HG03565 (cell line): ENCODE results near the gene TNFSF11.

Experiments used
- ATAC-seq: cut with Tn5 transposase; IDR thresholded peaks from one replicate; pipeline ENCODE4 v1.9.1; 2021; ENCODE audit warnings: mild to moderate bottlenecking, moderate library complexity; ENCODE audit not compliant: unreplicated experiment

The TNFSF11 gene

GRCh38 chr13:42607546-42607945 is 33.6 kb downstream of the TNFSF11 start:
- ATAC-seq: no peak

DNA sequence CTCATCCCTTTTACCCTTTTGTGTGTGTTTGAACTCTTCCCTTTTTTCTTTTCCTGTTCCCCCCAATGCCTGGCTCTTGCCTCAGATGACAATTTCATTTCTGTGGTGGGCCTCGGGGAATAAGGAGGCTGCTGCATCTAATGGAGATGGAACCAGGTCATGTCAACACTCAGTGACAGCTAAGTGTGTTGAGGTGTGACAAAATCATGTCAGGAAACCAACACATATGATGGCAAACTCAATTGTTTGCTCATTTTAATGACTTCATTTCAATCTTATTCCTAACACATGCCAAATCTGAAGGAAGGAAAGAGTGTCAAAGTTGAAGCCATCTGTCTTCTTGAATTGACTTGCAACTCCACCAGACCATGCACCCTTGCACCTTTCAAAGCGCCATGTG is 36.7 kb downstream of the TNFSF11 start:
- no peak for ATAC-seq

DNA sequence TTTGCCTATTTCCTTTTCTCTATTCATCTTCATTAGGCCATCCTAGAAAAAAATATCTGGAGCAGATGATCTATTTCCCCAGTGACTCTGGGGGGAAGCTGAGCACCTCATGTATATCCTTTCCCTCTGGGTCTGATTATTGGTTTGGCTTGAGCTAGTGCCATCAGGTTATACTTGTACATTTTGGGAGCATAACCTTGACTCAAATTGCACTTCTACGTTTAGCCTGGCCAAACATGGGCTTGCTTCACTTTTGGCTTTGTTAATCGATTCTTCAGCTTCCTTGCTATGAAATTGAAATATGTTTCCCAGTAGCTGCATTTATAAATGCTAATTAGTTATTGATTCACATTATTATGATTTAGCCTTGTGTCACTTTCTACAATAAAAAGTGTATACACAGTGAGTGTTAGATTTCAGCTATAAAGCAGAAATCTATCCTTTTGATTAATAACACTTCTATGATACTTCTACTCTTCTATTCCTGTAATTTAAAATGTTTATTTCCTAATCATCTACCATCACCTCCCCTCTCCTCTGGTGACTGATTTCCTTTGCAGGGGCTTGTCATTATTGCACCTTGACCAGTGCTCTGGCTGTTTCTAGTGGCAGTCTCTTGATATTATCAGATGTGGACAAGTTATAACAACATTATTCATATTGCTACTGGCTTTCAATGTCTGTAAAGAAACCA is 37.3 kb downstream of the TNFSF11 start:
- ATAC-seq: no peak

GRCh38 chr13:42612021-42612765 is 38.2 kb downstream of the TNFSF11 start:
- no peak for ATAC-seq

GRCh38 chr13:42614436-42615035 is 40.6 kb downstream of the TNFSF11 start:
- no peak for ATAC-seq

- no peak for ATAC-seq
These were observed 41.7 kb downstream of the TNFSF11 start for GRCh38 chr13:42615691-42616090.

DNA sequence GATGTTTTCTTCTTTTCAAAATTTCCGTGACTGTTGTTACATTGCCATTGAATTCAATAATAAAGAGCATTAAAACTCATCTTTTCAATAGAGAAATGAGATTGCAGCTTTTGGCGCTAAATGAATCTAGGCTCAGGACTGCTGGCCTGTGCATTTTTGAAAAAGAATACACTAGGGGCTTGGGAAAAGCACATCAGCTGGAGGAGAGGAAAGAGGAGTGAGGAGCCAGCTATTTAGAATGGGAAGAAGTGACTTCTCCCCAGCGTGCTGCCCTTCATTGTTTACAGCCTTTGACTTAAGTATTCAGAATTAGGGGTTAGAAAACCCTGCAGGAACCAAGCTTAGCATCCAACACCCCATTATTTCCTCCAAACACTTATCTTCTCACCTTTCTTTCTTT is 43.3 kb downstream of the TNFSF11 start:
- no peak for ATAC-seq

DNA sequence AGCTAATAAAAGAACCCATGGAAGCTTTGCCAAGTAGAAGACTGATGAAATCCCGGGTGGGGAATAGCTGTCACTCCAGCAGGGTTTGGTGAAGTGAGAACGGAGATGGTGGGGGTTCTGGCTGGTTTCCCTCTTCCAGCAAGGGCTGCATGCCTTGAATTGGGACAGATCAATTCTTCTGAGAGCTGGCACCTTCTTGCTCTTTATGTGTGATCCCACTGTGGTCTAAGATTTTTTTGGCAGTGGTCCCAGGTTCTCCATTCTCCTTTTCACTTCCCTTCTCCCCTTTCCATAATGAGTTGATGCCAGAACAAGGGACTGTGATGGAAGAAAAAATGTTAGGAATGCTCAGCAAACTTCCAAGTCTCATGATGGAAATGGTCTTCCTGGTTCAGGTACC is 50.0 kb downstream of the TNFSF11 start:
- ATAC-seq: no peak

DNA sequence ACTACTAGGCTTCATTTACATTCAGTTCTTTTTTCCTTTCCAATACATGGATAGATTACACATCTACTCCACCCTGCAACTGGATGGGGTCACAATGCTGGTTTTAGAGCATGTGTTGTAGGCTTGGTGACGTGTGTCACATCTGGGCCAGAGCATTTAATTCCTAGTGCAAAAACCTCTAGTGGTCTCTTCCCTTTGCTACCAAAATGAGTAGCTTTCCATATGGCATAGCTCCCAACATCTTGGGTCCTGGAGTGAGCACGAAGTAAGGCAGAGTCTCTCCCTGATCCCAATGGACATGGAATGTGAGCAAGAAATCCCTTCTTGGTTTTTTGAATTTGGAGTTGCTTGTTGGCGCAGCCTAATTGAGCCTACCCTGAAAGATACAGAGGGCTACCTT is 51.7 kb downstream of the TNFSF11 start:
- no peak for ATAC-seq

DNA sequence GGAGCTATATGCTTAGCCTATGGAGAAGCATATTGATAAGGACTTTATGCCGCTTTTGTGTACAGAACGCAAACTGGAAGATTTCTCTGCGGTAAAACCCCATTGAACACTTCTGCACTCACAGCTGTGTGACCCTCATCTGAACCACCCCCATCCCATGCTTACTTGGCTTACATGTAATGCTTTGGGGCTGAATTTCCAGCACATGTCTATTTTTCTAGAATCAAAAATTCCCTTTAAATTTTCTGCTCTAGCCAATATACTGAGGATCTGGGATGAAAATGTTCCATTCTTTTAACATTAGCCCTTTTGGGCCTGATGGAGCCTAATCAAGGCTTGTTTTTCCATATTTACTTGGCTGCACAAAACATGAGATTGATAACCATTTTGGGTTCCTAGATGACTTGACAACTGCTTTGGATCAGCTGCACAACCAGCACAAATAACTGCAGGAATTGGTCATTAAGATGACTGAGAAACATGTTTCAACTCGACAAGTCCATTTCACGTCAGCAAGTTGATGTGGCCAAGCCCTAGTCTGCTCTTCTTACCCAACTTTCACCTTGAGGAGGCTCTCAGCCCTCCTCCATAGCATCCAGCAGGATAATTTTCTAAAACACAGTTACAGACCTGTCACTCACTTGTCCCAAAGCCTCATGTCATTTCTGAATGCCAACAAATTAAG is 52.4 kb downstream of the TNFSF11 start:
- no peak for ATAC-seq

DNA sequence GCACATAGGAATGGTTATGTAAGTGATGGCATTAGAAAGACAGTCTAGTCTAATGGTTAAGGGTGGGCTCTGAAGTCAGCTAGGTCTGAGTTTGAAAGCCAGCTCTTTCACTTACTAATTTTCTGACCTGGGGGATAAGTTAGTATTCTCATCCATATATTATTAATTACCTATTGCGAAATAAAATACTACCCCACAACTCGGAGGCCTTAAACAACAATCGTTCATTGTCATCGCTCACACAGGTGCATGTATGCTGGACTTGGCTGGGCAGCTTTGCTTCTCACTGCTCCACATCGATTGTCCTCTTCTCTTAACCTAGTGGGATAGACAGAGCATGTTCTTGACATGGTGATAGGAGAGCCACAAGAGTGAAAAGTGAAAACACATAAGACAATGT is 54.7 kb downstream of the TNFSF11 start:
- no peak for ATAC-seq

DNA sequence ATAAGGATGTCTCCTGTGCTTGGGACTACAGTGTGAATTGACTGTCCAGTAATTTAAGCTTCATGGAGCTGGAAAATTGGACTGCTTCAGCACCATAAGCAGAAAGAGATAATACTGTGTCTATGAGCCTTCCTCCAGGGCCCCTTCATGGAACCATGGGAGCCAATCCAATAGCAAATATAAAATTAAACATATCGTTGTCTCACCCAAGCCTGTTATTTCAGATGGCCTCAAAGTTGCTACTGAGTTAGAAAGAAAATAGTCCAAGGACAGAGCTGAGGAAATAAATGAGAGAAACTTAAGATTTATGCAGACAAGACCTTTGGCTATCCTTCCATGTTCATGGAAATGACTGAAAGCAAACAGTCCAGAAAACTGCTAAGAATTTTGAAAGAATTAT is 57.2 kb downstream of the TNFSF11 start:
- no peak for ATAC-seq

DNA sequence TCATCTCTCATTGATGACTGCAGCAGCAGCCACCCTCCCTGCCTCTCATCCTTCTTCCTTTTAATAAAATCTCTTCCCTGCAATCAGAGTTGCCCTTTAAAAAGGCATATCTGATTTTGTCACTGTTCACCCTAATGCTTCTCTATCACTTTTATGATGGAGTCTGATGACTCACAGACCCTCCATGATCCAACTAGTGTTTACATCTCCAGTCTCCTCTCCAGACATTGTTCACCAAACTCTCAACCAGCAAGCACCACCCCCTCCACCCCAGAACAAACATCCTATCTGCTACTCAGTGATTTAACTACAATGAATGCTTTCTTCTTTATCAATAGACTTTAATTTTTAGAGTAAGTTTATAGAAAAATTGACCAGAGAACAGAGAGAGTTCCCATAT is 59.5 kb downstream of the TNFSF11 start:
- no peak for ATAC-seq

DNA sequence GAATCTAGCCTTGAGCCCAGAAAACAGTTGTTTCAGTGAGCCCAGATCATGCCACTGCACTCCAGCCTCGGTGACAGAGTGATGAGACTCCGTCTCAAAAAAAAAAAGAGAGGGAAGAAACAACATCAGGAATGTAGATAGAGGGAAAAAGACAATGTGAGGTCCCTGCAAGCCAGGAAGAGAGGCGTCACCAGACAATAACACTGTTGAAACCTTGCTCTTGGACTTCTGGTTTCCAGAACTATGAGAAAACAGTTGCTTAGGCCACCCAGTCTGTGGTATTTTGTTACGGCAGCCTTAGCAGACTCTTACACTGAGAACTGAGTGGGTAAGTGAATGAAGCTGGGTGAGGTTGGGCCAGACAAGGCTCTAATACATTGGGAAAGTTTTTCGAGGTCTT is 64.1 kb downstream of the TNFSF11 start:
- ATAC-seq: no peak

DNA sequence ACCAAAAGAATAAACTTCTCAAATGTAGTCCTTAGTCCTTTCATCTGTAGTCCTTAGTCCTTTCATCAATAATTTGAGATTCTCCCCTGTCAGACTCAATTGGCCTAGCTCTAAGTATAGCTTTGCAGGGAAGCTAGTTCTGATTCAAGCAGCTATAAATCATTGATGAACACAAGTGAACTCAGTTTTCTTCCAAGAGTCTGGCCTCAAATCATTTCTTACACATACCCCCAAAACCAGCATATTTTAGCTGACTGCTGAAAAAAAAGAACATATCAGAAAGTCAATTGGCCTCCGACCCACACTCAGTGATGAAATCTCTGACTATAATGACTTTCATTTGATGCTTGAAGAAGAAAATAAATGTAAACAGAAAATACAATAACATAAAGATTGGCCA is 64.9 kb downstream of the TNFSF11 start:
- ATAC-seq: no peak

DNA sequence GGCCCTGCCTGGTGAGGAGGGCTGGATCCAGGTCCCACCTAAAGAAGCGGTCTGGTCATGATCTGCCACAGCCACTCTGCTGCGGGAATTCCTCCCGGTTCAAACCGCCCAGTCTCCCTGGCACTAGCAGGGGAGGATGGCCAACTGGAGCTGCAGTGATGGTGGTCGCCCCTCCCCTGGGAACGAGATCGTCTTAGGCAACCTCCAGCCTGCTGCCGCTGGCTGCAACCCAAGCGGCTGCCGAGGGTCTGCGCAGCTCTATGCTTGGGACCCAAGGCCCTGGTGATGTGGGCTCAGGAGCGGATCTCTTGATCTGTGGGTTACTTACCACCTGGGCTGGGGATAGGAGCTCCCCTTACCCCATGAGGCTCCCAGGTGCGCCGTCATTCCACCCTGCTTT is 69.1 kb downstream of the TNFSF11 start:
- ATAC-seq: no peak

DNA sequence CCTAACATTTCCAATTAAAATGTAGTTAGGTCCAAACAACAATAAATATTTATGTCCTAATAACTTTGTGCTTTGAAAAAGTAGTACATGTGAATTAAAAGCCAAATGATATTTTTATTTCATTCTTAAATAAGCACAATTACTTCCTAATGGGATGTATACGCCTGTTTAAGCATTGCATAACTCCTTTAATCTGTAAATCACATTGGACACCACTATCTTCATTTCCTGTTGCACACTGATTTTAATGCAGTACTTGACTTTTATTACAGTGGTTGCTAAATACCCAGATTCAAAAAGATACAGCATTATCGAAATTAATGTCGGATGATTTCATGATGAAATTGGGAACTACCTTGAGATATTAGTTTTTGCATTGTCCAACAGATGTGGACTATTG is 70.9 kb downstream of the TNFSF11 start:
- ATAC-seq: no peak

DNA sequence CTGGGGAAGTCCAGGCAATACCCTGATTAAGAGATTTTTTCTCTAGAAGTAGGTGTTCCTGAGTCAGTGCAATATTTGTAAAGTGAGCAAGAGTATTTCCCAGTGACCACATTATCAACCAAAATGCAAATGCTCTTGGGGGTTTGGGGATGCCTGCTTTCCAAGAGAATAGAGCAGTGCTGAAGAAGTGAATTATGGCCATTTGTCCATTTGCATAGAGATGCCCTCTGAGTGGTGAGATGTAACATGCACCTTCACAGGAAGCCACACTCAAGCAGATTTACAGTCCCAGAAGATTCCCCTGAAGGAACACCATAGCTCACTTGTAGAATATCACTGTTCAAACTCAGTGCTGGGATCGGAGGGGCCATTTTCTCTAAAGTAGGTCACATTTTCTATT is 71.8 kb downstream of the TNFSF11 start:
- ATAC-seq: no peak

GRCh38 chr13:42649141-42649540 is 75.2 kb downstream of the TNFSF11 start:
- ATAC-seq: no peak

DNA sequence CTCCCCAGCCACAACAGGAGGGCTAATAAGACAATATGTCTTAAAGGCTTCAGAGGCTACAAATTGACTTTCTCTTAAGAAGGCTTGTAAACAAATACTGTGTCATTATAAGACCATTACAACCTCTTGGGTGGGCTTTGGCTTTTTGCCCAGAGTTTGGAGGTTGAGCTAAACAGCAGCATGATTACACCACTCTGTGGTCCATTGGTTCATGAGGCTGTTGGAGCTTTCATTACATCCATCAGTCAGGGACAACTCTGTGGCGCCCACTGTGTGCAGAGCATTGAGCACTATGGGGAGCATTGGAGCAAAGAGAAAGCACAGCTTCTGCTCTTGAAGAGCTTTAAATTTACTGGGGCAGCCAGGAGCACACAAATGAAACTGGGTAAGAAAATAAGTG is 75.9 kb downstream of the TNFSF11 start:
- no peak for ATAC-seq

DNA sequence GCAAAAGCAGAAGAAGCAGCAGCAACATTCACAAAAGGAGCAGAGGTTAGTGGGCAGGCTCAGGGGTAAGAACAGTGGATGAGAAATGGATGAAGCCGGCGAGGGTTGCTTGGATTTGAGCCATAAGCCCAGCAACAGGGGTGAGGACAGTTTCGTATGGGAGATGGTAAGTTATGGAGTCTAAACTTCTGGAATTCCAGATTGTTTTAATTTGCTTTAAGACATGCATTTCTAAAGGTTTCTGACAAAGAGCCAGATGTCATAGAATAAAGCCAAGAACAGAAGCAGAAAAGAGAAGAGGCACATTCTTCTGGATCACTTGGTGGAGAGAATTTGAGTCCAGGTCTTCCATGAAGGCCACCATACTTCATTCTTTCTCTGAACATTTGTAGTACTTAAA is 76.6 kb downstream of the TNFSF11 start:
- ATAC-seq: no peak
